SK-N-SH (cell line): ENCODE measurements around the gene SMAD5. TPM values are rescaled to one million over a fixed set of nuclear protein-coding genes. Genes with fewer than 3 reads are reported as not detected.

Experiments
- CTCF ChIA-PET: fragments of 300-600, 350-600 bp; formaldehyde crosslinking; extraction: SDS; loops from one replicate; lab custom pipeline; 2021; lab: Yijun Ruan, JAX
- POLR2A ChIA-PET: fragments of 350-600 bp; sonication (Branson Sonifier 250); formaldehyde crosslinking; extraction: SDS; loops from one replicate; lab custom pipeline; 2020; ENCODE audit warnings: antibody characterized with exemption, inconsistent platforms; lab: Yijun Ruan, JAX
- DNase-seq: peaks from one replicate; pipeline ENCODE4 v3.0.0; 2012
- H2AFZ ChIP-seq: fragments of 200-600 bp; sonication (generic); 2 replicates; pipeline ENCODE4 v1.8.1; 2016; ENCODE audit warnings: antibody characterized with exemption, mild to moderate bottlenecking, low read depth
- H3F3A ChIP-seq: fragments of 200-600 bp; sonication (generic); replicated peaks from 2 replicates; pipeline ENCODE3; 2016; ENCODE audit warnings: antibody characterized with exemption, mild to moderate bottlenecking; ENCODE audit not compliant: insufficient read depth
- H3K27ac ChIP-seq, 2 experiments: fragments of 200-500 bp in 1 of 2; fragments of 200-600 bp in 1 of 2; sonication (Bioruptor generic) in 1 of 2; sonication (generic), shearing (Covaris generic) in 1 of 2; 2 replicates each; pipeline versions ENCODE4 v1.5.1 to v1.6.1; 2014 to 2016; ENCODE audit warnings: low read depth in 2 of 2, inconsistent platforms in 1 of 2, low read length in 1 of 2, mild to moderate bottlenecking in 1 of 2, mixed read lengths in 1 of 2
- H3K27me3 ChIP-seq: fragments of 200-600 bp; sonication (generic), shearing (Covaris generic); 2 replicates; pipeline ENCODE4 v1.6.1; 2016; ENCODE audit warnings: mixed run types; ENCODE audit not compliant: insufficient read depth
- H3K36me3 ChIP-seq, 2 experiments: fragments of 200-500 bp in 1 of 2; fragments of 200-600 bp in 1 of 2; sonication (Bioruptor generic) in 1 of 2; sonication (generic) in 1 of 2; replicated peaks in 1 of 2; 2 replicates each; pipeline versions ENCODE3 to v1.5.1; 2014 to 2016; ENCODE audit warnings: low read length in 1 of 2, mild to moderate bottlenecking in 1 of 2; ENCODE audit not compliant: insufficient read depth in 2 of 2, control insufficient read depth in 1 of 2
- H3K4me1 ChIP-seq, 2 experiments: fragments of 200-500 bp in 1 of 2; fragments of 200-600 bp in 1 of 2; sonication (Bioruptor generic) in 1 of 2; sonication (generic), shearing (Covaris generic) in 1 of 2; 2 replicates each; pipeline versions ENCODE4 v1.5.1 to v1.6.1; 2014 to 2016; ENCODE audit warnings: low read depth in 1 of 2, low read length in 1 of 2, mixed run types in 1 of 2; ENCODE audit not compliant: insufficient read depth in 2 of 2, control insufficient read depth in 1 of 2
- H3K4me2 ChIP-seq: fragments of 200-600 bp; sonication (generic), shearing (Covaris generic); 2 replicates; pipeline ENCODE4 v1.6.1; 2017; ENCODE audit warnings: mixed run types
- H3K4me3 ChIP-seq, 2 experiments: fragments of 200-500 bp in 1 of 2; fragments of 200-600 bp in 1 of 2; sonication (Bioruptor generic) in 1 of 2; sonication (generic), shearing (Covaris generic) in 1 of 2; 2 replicates each; pipeline versions ENCODE4 v1.5.1 to v1.8.1; 2014 to 2016; ENCODE audit warnings: low read depth in 2 of 2, inconsistent platforms in 1 of 2, low read length in 1 of 2, mild to moderate bottlenecking in 1 of 2, mixed read lengths in 1 of 2, moderate library complexity in 1 of 2
- H3K79me2 ChIP-seq: fragments of 200-600 bp; sonication (generic); 2 replicates; pipeline ENCODE4 v1.8.1; 2017; ENCODE audit warnings: mild to moderate bottlenecking; ENCODE audit not compliant: insufficient read depth
- H3K9ac ChIP-seq: fragments of 200-600 bp; sonication (generic); 2 replicates; pipeline ENCODE4 v1.6.1; 2017; ENCODE audit warnings: mixed run types
- H3K9me2 ChIP-seq: fragments of 200-600 bp; sonication (generic); 2 replicates; pipeline ENCODE4 v1.6.1; 2017; ENCODE audit warnings: mixed run types
- H3K9me3 ChIP-seq: fragments of 200-600 bp; sonication (generic); 2 replicates; pipeline ENCODE4 v1.6.1; 2017; ENCODE audit warnings: mixed run types, mild to moderate bottlenecking, moderate library complexity
- H4K20me1 ChIP-seq: fragments of 200-600 bp; sonication (generic); 2 replicates; pipeline ENCODE4 v1.6.1; 2017; ENCODE audit warnings: mild to moderate bottlenecking, mixed run types; ENCODE audit not compliant: insufficient read depth
- CHD2 ChIP-seq: fragments of 150-350 bp; IDR thresholded peaks from 2 replicates; pipeline ENCODE4 v1.6.1; 2018; ENCODE audit warnings: low read length; ENCODE audit not compliant: partially characterized antibody
- EZH2phosphoT487 ChIP-seq: fragments of 200-600 bp; sonication (generic); IDR thresholded peaks from 2 replicates; pipeline ENCODE4 v1.6.1; 2017; ENCODE audit warnings: low read depth, mixed run types, mild to moderate bottlenecking, antibody characterized with exemption, moderate library complexity, borderline replicate concordance
- FOSL2 ChIP-seq: IDR thresholded peaks from 2 replicates; pipeline ENCODE4 v1.4.0; 2012; ENCODE audit warnings: low read depth, mild to moderate bottlenecking, moderate library complexity, borderline replicate concordance
- FOXM1 ChIP-seq: IDR thresholded peaks from 2 replicates; pipeline ENCODE4 v1.4.0; 2012; ENCODE audit warnings: low read depth, mild to moderate bottlenecking
- JUND ChIP-seq: IDR thresholded peaks from 2 replicates; pipeline ENCODE4 v1.4.0; 2012
- MAX ChIP-seq: IDR thresholded peaks from 2 replicates; pipeline ENCODE4 v1.4.0; 2012; ENCODE audit warnings: low read depth
- MEF2A ChIP-seq: IDR thresholded peaks from 2 replicates; pipeline ENCODE4 v1.4.0; 2012; ENCODE audit warnings: low read depth, borderline replicate concordance
- MXI1 ChIP-seq: IDR thresholded peaks from 2 replicates; pipeline ENCODE4 v1.6.1; 2012; ENCODE audit warnings: mild to moderate bottlenecking, low read depth, low read length, improper control_type of control experiment
- RAD21 ChIP-seq: IDR thresholded peaks from 2 replicates; pipeline ENCODE4 v1.6.1; 2012; ENCODE audit warnings: mild to moderate bottlenecking, low read length
- RCOR1 ChIP-seq: fragments of 150-350 bp; IDR thresholded peaks from 2 replicates; pipeline ENCODE4 v1.6.1; 2017; ENCODE audit warnings: antibody characterized with exemption, low read length
- RFX5 ChIP-seq: IDR thresholded peaks from 2 replicates; pipeline ENCODE4 v1.6.1; 2012; ENCODE audit warnings: mild to moderate bottlenecking, improper control_type of control experiment, low read length
- SIN3A ChIP-seq: IDR thresholded peaks from 2 replicates; pipeline ENCODE4 v1.6.1; 2012; ENCODE audit warnings: low read depth, mild to moderate bottlenecking, low read length, moderate library complexity, borderline replicate concordance
- SMC3 ChIP-seq: IDR thresholded peaks from 2 replicates; pipeline ENCODE4 v1.6.1; 2012; ENCODE audit warnings: low read depth, low read length, improper control_type of control experiment
- TAF1 ChIP-seq: IDR thresholded peaks from 2 replicates; pipeline ENCODE4 v1.6.1; 2012; ENCODE audit warnings: low read depth, mild to moderate bottlenecking, low read length, moderate library complexity, borderline replicate concordance
- TCF12 ChIP-seq: IDR thresholded peaks from 2 replicates; pipeline ENCODE4 v1.4.0; 2012
- YY1 ChIP-seq: IDR thresholded peaks from 2 replicates; pipeline ENCODE4 v1.4.0; 2012; ENCODE audit warnings: low read depth, mild to moderate bottlenecking
- WGBS: methylation state at CpG from one replicate; pipeline ENCODE4 v1.1.6; 2017; ENCODE audit warnings: low lambda C conversion rate; 5-methylcytosine and 5-hydroxymethylcytosine counted together
- polyA plus RNA-seq, 3 experiments: library from polyadenylated mRNA; depleted of rRNA; stranded (reverse); fragments of >200 nt; gene quantifications; 2 replicates each; pipeline ENCODE4 v1.2.3, GENCODE V29; 2012
- TF ChIP-seq, protein P1 (sequence below): fragments of 150-350 bp; IDR thresholded peaks from 2 replicates; pipeline ENCODE4 v1.6.1; 2017; ENCODE audit warnings: antibody characterized with exemption, low read length, low read depth, borderline replicate concordance
- TF ChIP-seq, protein P2 (sequence below): fragments of 200-600 bp; sonication (generic); IDR thresholded peaks from 2 replicates; pipeline ENCODE4 v1.6.1; 2017; ENCODE audit warnings: antibody characterized with exemption, mild to moderate bottlenecking, moderate library complexity
- TF ChIP-seq, protein P3 (sequence below): IDR thresholded peaks from 2 replicates; pipeline ENCODE4; 2012

Gene SMAD5
- polyA plus RNA-seq, 1 of the 3 experiments (the other 2 are of a cell fraction), result 26.9 TPM

DNA sequence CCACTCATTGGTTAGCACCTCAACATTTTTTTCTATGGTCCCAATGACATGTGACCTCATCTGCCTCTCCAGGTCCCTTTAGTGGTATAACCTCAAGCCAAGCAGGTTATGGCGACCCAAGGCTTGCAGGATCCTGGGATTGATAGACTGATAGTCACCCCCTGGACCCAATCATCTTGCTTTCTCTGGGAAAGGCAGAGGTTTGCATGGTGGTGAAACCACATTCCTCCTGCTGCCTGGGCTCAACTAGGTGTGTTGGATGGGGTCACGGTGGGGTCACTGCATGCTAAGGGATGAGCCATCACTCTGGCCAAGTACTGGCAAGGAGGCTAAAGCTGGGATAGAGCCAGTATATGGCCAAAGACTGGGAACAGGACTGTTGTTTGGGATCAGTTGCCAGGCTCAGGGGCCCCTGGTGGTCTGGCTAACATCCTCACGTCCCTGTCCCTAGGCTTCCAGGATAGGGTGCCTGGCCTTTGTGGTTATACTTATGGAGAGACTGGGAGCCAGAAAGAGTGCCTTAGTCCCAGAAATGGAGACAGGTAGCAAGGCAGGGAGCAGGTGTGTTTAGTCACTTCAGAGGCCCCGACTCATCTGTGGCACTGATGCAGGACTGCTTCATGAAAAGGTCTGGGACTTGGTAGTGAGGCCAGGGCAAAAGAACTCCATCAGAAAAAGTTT is 65.0 kb downstream of the SMAD5 start (continued):
- no peak for TF ChIP-seq MAX

DNA sequence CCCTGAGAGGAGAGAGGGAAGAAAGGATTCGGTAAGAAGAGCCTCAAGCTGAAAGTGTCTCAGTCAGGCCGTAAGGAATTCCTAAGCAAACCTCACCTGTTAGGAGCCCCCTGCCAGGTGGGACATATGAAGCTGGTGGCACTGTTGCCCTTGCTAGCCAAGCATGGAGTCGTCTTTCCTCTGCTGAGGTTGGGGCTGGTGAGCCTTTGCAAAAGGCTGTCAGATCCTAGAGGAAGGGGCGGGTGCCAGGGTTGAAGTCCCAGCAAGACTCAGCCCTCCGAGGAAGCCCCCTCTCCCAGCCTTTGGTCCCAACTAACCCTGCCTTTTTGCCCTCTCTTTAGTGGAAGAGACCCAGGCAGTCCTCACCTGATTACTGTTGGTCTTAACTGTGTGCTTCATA is 65.8 kb downstream of the SMAD5 start:
- DNase-seq, result peak; percentile 1
- TF ChIP-seq, protein P1, sequence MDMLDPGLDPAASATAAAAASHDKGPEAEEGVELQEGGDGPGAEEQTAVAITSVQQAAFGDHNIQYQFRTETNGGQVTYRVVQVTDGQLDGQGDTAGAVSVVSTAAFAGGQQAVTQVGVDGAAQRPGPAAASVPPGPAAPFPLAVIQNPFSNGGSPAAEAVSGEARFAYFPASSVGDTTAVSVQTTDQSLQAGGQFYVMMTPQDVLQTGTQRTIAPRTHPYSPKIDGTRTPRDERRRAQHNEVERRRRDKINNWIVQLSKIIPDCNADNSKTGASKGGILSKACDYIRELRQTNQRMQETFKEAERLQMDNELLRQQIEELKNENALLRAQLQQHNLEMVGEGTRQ, result no peak
- TF ChIP-seq MXI1 (no peak), SMC3 (no peak), MAX (no peak), JUND (no peak), TAF1 (no peak), EZH2phosphoT487 (no peak), MEF2A (no peak), YY1 (no peak), FOSL2 (no peak), TCF12 (no peak), RFX5 (no peak), CHD2 (no peak), RAD21 (no peak), SIN3A (no peak), RCOR1 (no peak), FOXM1 (no peak)
- TF ChIP-seq, protein P2, sequence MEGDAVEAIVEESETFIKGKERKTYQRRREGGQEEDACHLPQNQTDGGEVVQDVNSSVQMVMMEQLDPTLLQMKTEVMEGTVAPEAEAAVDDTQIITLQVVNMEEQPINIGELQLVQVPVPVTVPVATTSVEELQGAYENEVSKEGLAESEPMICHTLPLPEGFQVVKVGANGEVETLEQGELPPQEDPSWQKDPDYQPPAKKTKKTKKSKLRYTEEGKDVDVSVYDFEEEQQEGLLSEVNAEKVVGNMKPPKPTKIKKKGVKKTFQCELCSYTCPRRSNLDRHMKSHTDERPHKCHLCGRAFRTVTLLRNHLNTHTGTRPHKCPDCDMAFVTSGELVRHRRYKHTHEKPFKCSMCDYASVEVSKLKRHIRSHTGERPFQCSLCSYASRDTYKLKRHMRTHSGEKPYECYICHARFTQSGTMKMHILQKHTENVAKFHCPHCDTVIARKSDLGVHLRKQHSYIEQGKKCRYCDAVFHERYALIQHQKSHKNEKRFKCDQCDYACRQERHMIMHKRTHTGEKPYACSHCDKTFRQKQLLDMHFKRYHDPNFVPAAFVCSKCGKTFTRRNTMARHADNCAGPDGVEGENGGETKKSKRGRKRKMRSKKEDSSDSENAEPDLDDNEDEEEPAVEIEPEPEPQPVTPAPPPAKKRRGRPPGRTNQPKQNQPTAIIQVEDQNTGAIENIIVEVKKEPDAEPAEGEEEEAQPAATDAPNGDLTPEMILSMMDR, result no peak
- TF ChIP-seq, protein P3, sequence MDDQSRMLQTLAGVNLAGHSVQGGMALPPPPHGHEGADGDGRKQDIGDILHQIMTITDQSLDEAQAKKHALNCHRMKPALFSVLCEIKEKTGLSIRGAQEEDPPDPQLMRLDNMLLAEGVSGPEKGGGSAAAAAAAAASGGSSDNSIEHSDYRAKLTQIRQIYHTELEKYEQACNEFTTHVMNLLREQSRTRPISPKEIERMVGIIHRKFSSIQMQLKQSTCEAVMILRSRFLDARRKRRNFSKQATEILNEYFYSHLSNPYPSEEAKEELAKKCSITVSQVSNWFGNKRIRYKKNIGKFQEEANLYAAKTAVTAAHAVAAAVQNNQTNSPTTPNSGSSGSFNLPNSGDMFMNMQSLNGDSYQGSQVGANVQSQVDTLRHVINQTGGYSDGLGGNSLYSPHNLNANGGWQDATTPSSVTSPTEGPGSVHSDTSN, result no peak
- H3K9me2 ChIP-seq, result no peaks in the 10 kb centered on the region
- no peaks in the 10 kb centered on the region for H3K79me2 ChIP-seq
- 81% methylated on average over 5 of the region's 5 CpGs for WGBS
- H3K27ac ChIP-seq, result no peak overlapping the region
- H3F3A ChIP-seq, result no peaks in the 10 kb centered on the region
- no peaks in the 10 kb centered on the region for H3K9me3 ChIP-seq
- H3K36me3 ChIP-seq, result no peaks in the 10 kb centered on the region
- no peaks in the 10 kb centered on the region for H3K4me1 ChIP-seq
- H2AFZ ChIP-seq, result no peak overlapping the region
- CTCF ChIA-PET, result interaction anchor here (13.8 kb wide), 1 partner anchor 13 kb away, joined by 109 read pairs; no protein-coding TSS in a partner anchor
- H3K4me2 ChIP-seq, result no peak overlapping the region
- peaks cover 6% of the 10 kb centered on the region; the same call in 1 of the 2 replicates for H3K27me3 ChIP-seq
- H3K9ac ChIP-seq, result no peak overlapping the region
- POLR2A ChIA-PET, result no interaction called here
- H3K4me3 ChIP-seq, result no peak overlapping the region
- no peaks in the 10 kb centered on the region for H4K20me1 ChIP-seq
